GM23248 (cell line): ENCODE data around the gene TMEM38A.

Experiments used
- EZH2 ChIP-seq: fragments of 200-600 bp; sonication (generic); IDR thresholded peaks from 2 replicates; pipeline ENCODE4 v1.6.1; 2018; ENCODE audit warnings: antibody characterized with exemption, mild to moderate bottlenecking; ENCODE audit not compliant: insufficient read depth, poor library complexity, severe bottlenecking
- EZH2phosphoT487 ChIP-seq: fragments of 200-600 bp; sonication (generic); IDR thresholded peaks from 2 replicates; pipeline ENCODE4 v1.6.1; 2018; ENCODE audit warnings: antibody characterized with exemption, moderate library complexity, mild to moderate bottlenecking, low read depth; ENCODE audit not compliant: insufficient read depth

- TF ChIP-seq EZH2phosphoT487, result no peak
- no peak for TF ChIP-seq EZH2
Observed at GRCh38 chr19:16618248-16618647, 42.7 kb upstream of the TMEM38A start.
